Stimulated activated CD8-positive, alpha-beta memory T cell treated with anti-CD3 and anti-CD28 coated beads, Interleukin-15, amount 100 ng/mL, for 48 hours (primary cell): ENCODE results near the gene MPST.
A peak's percentile ranks its signal among the peaks of the same experiment; 100 is the strongest.
"Not testable (repeated sequence)": the region's sequence is repeated elsewhere in the genome, so short reads cannot be mapped to it uniquely, and the experiment has no call there.

ENCODE experiments used
- DNase-seq, 2 donors: peaks; one replicate each; pipeline ENCODE4 v3.0.0-alpha.2; 2020; ENCODE audit warnings: low read depth in 2 of 2

The MPST gene

DNA sequence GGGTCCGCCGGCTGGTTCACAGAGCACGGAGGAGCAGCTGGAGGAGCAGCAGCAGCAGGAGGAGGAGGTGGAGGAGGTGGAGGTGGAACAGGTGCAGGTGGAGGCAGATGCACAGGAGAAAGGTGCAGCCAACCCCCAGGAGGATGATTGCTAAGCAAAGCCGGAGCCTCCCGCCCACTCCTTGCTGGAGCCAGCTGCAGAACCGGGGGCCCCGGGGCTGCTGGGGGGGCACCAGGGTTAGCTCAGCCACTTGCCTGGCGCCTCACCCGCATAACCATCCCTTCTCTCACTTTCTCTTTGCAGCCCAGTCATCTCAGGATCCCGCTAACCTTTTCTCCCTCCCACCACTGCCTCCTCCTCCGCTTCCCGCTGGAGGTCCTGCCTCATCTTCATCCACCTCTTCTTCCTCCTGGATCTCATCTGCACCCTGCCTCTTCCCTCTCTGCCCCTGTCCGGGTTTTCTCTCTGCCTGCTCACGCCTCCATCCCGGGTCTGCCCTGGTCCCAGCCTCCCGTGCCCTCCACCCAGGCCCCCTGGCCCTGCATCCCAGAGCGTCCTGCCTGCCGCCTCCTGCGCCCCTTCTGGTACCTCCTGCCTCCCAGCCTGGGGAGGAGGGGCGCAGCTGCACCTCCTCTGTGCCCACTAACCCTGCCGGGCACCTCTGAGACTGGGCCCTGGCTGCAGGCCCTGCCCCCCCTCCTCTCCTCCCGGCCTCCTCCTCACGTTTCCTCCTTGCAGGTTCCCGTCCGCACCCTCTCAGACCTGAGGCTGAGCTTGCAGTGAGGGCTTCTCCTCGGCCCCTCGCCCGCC is 41.5 kb downstream of the MPST start:
- peak; percentile 72 to 77 for DNase-seq

DNA sequence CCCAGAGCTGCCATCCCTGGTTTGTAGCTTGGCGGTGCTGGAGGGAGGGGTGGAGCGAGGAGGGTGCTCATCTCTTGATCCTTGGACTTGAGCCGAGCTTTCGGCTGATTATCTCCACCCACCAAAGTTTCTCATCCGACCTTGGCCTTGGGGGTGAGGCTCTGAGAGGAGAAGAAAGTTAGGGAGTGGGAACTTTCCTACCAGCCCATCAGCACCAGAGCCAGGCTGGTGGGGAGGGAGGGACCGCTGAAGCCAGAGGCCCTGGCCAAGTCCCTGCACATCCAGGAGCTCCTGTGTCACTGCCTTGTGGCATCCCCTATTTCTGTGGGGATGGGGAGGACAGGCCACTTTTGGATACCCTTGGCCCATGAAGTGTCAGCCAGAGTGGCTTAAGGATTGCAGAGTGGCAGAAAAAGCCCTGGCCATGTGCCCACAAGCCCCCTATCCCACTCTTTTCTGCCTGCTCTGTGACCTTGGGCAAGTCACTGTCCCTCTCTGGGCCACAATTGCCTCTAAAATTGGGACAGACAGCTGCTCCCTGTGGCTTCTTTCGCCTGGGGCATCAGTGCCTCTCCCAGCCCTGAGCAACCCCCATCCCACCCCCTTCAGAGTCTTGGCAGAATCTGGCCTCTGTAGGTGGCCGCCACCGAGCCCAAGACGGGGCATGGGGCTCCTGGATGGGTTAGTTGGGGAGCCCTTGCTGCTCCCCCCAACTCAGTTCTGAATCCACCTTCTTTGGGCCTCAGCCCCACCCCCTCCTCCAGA is 42.3 kb downstream of the MPST start:
- DNase-seq = no peak

DNA sequence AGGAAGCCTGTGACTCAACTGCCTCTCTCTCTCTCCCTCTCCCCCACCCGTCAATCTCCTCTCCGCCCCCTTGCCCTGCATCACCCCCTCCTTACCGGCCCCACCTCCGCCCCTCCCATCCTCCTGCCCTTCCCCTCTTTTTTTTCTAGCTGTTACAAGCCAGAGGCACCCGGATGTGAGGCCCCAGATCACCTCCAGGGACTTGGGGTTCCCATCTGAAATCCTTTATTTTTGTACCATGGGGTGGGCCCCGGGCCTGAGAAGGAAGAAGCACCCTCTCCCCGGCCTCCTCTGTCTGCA is 42.8 kb downstream of the MPST start:
- no peak for DNase-seq

DNA sequence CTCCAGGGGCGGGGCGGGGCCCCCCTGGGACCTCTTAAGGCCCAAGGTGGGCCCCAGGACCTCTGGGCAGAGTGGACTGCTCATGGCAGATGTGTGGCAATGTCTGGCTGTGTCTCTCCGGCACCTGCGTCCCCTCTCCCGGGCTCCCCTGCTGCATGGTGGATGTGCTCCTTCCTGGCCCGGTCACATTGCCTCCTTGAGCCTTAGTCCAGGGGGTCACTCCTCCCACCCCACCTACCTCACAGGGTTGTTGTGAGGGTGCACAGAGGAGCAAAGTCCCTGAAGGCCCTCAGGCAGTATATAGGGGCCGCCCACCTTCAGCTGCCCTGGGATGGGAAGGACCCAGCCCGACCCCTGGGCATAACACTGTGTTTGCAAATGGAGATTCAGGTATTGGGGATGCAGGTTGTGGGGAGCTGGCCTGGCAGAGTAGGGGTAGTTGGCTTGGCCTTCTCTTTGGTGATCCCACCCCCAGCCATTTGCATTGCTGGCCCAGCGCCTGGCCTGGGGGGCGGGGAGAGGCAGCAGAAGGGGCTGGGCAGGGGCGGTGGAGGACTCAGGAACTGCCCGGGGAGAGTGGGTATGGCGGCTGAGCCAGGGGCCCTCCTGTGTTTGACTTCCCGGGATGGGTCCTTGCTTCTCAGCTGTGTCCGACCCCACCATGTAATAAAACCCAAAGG is 43.3 kb downstream of the MPST start:
- no peak for DNase-seq

DNA sequence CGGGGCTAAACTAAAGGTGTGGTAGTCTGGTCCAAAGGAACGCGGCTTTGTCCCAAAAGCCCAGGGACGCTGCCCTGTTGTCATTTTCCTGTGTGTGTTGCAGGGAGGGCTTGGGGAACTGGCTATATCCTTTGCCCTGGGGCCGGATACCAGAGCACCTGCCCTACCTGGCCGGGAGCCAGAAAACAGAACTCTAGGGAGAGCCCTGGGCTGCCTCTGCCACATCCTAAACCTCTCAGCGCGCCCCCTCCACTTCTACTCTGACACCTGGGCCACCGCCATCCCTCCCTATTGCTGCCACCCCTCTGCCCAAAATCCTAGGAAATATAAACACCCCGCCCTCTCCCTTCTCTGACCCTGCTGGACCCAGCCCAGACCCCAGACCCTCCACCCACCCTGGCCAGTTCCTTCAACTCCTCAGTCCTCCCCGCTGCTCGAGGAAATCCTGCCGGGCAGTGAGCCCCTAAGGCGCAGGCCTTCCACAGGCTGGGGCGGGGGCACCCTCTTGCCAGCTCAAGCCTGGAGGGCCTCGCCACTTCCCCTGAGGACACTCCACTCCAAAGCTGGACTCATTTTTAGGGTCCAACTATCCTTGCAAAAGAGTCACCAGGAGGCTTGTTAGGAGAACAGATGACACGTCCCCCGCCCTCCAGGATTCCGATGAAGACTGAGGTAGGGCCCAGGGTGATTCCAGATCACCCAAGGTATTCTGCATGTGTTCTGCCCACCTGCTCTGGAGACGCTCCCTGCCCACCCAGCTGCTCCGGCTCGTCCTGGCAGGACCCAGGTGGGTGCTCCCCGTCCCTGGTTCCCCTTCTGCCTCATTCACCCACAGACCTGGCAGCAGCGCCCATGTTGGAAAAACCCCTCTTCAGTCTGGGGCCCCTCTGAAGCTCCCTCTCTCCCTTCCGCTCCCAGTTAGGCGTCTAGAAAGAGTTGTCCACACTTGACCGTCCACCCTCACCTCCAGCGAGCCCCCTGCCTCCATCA is 44.2 kb downstream of the MPST start:
- no peak for DNase-seq

DNA sequence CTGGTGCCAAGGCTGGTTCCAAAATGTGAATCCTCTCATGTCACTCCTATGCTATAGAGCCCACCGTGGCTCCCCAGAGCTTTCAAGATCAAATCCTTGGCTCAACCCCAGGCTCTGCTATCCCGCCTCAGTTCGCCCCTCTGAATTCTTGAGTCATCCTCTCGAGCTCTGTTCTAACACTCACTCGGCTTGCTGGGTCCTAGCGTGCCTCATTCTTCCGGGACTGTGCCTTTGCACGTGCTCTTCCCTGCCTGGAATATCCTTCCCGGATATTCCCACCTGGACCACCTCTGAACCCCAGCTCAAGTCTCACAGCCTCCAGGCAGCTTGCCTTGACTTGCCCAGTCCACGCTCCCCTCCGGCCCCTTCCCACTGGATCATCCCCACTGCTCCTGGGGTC is 45.0 kb downstream of the MPST start:
- no peak for DNase-seq

DNA sequence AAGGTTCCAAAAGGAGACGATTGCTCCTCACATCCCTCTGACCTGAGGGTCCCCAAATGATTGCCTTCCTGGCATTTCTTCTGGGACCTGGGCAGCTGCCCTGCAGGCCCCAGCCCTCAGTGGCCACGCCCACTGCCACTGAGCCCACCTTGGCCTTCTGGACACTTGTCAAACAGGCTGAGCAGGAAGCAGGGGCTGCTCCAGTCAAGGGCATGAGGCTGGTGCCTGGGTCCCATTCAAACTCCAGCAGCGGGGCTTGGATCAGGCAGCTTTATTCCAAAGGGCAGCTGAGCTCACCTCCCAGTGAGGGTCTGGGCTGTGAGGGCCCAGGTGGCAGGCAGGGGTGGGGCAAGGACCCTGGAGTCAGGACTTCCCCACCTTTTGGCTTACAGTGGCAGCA is 45.6 kb downstream of the MPST start:
- DNase-seq = no peak

DNA sequence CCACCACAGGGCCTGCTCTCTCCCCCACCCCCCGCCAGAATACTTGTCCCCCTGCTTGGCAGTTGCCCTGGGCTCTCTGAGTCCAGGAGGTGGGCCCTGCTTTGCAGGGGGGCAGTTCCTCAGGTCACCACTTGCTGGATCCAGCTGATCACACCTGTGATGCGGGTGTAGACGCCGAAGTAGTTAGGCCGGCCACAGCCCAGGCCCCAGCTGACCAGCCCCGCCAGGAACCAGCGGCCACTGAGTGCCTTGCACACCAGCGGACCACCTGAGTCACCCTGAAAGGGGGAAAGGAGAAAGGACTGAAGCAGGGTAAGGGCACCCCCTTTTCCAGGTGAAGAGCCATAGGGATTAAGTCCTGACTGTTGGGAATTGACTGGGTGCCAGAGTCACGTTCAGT is 46.4 kb downstream of the MPST start:
- DNase-seq = no peak

DNA sequence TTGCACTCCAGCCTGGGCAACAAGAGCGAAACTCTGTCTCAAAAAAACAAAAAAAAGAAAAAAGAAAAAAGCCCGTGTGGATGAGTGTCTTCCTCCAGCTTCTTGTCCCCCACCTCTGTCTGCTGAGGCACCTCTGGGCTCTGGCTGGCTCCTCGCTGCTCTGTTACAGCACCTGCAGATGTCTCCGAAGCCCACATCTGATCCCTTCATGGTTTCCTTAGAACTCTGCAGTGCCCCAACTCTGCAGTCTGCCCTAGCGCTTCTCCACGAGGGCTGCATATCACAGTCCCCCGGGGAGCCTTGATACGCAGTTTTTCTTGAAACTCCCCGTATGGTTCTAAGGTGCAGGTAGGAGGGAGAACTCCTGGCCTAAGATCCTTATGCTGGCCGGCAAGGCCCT is 47.9 kb downstream of the MPST start:
- no peak for DNase-seq

DNA sequence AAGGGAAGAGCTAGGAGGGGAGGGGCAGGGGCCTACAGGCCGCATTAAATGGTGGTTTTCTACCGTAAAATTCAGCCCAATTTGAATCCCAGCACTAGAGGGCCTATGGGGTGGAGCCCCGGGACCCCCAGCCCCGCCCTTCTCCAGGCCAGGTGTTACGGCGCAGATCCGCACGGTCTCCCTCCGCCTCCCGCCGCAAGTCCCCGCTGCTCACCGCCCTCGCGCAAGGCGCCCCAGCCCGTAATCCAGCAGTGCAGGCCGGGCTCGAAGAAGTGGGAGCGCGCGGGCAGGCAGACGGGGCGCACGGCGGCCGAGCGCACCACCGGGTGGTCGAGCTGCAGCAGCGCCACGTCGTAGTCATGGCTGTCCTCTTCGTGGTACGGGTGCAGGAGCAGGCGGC is 49.3 kb downstream of the MPST start:
- no peak for DNase-seq

DNA sequence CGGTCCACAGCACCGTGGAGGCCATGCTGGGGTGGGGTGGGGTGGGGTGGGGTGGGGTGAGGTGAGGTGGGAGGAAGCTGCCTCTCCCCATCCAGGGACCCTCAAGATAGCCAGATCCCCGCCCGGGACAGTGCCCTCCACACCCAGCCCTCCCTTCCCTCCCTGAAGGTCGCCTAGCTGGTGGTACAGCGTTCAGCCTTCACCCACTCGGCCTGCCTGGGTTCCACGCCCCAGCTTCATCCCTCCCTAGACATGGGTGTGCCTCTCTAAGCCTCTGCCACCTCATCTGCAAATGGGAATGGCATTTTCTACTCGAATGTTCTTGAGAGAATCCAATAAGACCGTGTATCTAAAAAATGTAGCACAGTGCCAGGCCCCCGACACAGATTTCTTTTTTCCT is 49.8 kb downstream of the MPST start:
- no peak for DNase-seq

DNA sequence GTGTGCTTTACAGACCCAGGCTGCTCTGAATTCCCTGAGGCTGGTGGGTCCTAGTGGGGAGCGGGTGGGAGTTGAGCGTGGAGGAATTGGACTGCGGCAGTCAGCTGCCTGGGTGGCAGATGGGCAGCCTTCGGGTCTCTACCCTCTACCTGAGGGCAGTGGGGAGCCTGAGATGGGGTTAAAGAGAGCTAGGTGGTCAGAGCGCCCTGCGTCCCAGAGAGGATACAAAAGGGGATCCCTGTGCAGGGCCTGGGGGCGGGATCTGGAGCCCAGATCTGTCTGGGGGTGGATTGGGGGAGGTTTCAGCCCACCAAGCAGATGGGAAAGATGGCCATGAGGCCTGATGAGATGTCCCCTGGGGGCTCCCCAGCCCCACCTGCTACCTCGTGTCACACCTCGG is 50.2 kb downstream of the MPST start:
- DNase-seq = no peak

DNA sequence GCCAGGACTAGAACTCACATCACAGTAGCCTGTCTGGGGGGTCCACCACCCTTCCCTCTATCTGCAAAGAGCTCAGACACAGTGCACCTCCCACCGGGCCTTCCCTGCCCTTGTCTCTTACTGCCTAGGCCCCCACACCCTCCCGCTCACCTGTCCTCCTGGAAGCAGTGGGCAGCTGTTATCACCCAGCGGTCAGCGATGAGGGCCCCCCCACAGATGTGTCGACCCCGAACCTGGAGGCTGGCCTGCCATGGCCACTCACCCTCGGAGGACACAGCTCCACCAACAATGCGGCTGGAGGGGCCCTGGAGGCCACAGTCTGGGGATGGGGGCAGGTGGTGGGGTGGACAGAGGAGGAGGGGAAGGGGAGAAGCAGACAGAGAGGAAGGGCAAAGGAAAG is 50.8 kb downstream of the MPST start:
- DNase-seq = no peak

DNA sequence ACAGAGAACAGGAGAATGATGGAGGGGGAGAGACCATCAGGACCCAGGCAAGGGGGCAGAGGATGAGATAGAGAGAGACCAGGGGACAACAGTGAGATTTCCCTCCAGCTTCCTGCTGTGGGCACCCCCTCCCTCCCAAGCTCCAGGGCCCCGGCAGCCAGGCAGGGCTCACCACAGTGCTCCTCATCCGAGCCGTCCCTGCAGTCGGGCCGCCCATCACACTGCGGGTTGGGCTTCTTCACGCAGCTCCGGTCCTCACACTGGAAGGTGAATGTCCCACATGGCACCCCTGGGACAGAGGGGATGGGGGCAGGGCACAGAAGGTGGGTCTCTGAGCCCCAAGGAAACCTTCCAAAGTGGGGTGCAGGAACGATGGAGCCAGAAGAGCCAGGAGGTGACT is 51.2 kb downstream of the MPST start:
- no peak for DNase-seq

DNA sequence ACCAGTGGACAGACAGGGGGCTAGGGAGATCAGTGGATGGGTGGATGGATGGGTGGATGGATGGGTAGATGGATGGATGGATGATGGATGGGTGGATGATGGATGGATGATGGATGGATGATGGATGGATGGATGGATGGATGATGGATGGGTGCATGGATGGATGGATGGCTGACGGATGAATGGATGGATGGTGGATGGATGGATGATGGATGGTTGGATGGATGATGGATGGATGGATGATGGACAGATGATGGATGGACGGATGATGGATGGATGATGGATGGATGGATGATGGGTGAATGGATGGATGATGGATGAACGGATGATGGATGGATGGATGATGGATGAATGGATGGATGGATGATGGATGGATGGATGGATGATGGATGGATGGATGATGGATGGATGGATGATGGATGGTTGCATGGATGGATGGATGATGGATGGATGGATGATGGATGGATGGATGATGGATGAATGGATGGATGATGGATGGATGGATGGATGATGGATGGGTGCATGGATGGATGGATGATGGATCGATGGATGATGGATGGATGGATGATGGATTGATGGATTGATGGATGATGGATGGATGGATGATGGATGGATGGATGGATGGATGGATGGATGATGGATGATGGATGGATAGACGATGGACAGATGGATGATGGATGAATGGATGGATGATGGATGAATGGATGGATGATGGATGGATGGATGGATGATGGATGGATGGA is 52.5 kb downstream of the MPST start:
- DNase-seq = not testable (repeated sequence)

DNA sequence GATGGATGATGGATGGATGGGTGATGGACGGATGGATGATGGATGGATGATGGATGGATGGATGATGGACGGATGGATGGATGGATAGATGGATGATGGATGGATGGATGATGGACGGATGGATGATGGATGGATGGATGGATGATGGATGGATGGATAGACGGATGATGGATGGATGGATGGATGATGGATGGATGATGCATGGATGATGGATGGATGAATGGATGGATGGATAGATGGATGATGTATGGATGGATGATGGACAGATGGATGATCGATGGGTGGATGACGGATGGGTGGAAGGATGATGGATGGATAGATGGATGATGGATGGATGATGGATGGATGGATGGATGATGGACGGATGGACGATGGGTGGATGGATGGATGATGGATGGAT is 53.1 kb downstream of the MPST start:
- DNase-seq = no peak

DNA sequence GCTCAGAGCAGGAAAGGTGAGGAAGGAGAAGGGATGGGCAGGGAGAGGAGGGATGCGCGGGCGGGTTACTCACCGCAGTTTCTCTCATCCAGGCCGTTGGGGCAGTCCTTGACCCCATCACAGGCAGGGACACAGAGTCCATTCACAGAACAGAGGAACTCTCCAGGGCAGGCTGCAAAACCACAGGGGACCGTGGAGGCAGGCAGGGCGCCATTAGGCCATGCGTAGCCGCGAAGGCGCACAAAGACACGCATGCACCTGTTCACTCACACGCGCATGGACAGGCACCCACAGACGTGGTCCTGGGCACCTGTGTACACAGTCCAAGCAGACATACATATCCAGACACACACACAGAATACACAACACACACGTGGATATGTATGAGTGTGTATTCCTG is 55.0 kb downstream of the MPST start:
- DNase-seq = no peak

DNA sequence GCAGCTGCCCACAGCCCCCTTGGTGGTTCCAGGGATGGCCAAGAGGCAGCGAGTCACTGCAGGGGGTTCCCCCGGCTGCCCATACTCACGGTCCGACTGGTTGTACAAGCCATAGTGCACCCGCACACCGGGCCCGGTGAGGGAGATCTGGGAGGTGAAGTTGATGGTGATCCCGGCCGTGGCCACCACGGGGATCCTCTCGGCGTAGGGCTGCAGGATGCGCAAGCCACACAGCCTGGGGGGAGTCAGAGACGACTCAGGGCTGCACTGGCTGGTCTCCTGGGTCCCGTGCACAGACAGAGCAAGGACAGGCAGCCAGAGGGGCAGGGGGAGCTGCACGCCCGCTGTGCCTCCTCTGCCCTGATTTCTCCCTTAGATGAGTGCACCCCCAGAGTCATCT is 55.5 kb downstream of the MPST start:
- no peak for DNase-seq

DNA sequence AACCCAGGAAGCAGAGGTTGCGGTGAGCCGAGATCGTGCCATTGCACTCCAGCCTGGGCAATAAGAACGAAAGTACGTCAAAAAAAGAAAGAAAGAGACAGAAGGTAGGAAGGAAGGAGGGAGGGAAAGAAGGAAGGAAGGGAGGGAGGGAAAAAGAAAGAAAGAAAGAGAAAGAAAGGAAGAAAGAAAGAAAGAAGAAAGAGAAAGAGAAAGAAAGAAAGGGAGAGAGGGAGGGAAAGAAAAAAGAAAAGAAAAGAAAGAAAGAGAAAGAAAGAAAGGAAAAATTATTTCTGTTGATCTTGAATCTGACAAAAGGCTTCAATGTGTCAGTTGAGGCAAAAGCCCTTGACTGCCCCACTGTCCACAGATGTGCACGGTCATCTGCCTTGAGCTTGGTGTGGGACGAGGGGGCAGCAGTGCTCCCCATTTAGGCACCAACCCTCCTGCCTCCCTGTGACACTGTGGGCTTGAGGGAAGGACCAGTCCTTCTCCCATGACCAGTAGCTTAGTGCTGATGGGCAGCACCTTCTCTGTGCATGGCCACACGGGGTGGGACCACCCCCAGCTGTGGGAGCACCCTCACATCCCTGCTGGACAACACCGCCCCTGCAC is 56.4 kb downstream of the MPST start:
- DNase-seq = no peak

DNA sequence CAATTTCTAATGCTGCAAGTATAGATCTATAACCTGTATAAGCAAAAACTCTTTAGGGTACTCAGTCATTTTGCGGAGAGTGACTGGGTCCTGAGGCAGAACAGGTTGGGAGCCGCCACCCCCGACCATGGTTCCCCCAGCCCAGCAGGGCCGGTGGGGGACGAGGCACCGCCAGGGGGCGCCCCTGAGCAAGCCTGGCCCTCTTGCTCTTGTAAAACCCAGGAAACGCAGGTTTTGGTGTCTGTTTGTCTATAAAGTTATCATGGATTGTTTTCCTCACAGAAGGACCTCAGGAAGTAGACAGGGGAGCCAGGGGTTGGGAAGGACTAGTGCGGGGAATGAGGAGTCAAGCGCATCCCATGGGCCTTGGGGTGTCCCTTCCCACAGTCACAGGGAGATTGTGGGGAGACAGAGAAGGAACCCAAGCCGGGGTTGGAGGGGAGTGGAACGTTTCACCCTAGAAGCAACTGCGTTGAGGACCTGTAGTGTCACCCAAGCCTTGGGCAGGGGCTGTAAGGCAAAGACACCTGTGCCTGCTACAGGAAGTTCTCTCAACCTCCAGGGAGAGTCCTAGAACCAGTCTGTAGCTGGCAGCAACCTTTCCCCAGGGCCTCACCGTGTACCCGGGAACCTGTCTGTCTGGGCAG is 58.4 kb downstream of the MPST start:
- peak; percentile 76 to 77 for DNase-seq
